ENCODE measurements around the gene SLC35A5. TPM values are rescaled to one million over a fixed set of nuclear protein-coding genes. Genes with fewer than 3 reads are reported as not detected.
A peak's percentile ranks its signal among the peaks of the same experiment; 100 is the strongest.

The SLC35A5 gene
- total and polyA plus RNA-seq, 2 of the 8 experiments (the other 6 are each of a cell fraction or from before 2014, with no cell fraction given), result 36.5 to 38.6 TPM

GRCh38 chr3:112560721-112561483 is 943 bp upstream of the SLC35A5 start (continued):
- TF ChIP-seq TAF7 (optimal IDR thresholded peaks at IDR 0.05; ENCODE audit: borderline replicate concordance, low read depth, low read length) (no peak), MAX (IDR thresholded peaks at IDR 0.05) (peak; percentile 28), SUZ12 (IDR thresholded peaks at IDR 0.05; ENCODE audit: low read length) (no peak), POU5F1 (IDR thresholded peaks at IDR 0.05; ENCODE audit: low read depth, low read length) (no peak), SIRT6 (IDR thresholded peaks at IDR 0.05; ENCODE audit: low read length) (no peak), KDM1A (IDR thresholded peaks at IDR 0.05; ENCODE audit: borderline replicate concordance, low read length) (no peak), TCF12 (IDR thresholded peaks at IDR 0.05; ENCODE audit: low read depth, low read length) (no peak), JUND (IDR thresholded peaks at IDR 0.05; ENCODE audit: low read length) (no peak), SP1 (IDR thresholded peaks at IDR 0.05; ENCODE audit: low read depth, low read length) (no peak), CBX5 (IDR thresholded peaks at IDR 0.05; ENCODE audit: low read depth, low read length) (no peak), KDM5A (IDR thresholded peaks at IDR 0.05; ENCODE audit: low read length) (peak; percentile 77), ZNF274 (IDR thresholded peaks at IDR 0.05; ENCODE audit: borderline replicate concordance, extremely low read depth, low read length) (no peak), CTBP2 (IDR thresholded peaks at IDR 0.05; ENCODE audit: borderline replicate concordance, insufficient read depth, insufficient read length, low read length) (no peak), RNF2 (IDR thresholded peaks at IDR 0.05; ENCODE audit: borderline replicate concordance, low read depth, low read length, missing control alignments, poor library complexity, severe bottlenecking) (no peak), YY1 (IDR thresholded peaks at IDR 0.05; ENCODE audit: low read depth, low read length) (no peak), TBP (IDR thresholded peaks at IDR 0.05; ENCODE audit: low read depth, low read length) (0 out of 2 replicates have a peak, but pooled peaks have one; percentile 31), BCL11A (IDR thresholded peaks at IDR 0.05; ENCODE audit: low read depth in 2 of 2, low read length in 2 of 2) (no peak), SIX5 (IDR thresholded peaks at IDR 0.05; ENCODE audit: low read depth, low read length) (no peak), CREB1 (IDR thresholded peaks at IDR 0.05) (peak; percentile 97), KDM4A (IDR thresholded peaks at IDR 0.05; ENCODE audit: low read depth, low read length, severe bottlenecking) (peak; percentile 67), PHF8 (conservative IDR thresholded peaks at IDR 0.05; ENCODE audit: low read depth, low read length) (peak; percentile 4; the same call in 1 of the 2 replicates), TEAD4 (IDR thresholded peaks at IDR 0.05; ENCODE audit: low read depth, low read length) (no peak), SP4 (IDR thresholded peaks at IDR 0.05; ENCODE audit: low read length) (no peak), MAFK (IDR thresholded peaks at IDR 0.05; ENCODE audit: low read depth, low read length) (no peak)
- TF ChIP-seq, protein P1, sequence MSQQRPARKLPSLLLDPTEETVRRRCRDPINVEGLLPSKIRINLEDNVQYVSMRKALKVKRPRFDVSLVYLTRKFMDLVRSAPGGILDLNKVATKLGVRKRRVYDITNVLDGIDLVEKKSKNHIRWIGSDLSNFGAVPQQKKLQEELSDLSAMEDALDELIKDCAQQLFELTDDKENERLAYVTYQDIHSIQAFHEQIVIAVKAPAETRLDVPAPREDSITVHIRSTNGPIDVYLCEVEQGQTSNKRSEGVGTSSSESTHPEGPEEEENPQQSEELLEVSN (IDR thresholded peaks at IDR 0.05), result no peak
